Activated naive CD4-positive, alpha-beta T cell treated with anti-CD3 and anti-CD28 coated beads, Interleukin-2, amount 50 U/mL, for 24 hours (primary cell): ENCODE measurements around the gene MAPKAP1.
"Not testable (repeated sequence)": the region's sequence is repeated elsewhere in the genome, so short reads cannot be mapped to it uniquely, and the experiment has no call there.

Source experiments
- H3K27ac Mint-ChIP-seq: one replicate; pipeline ENCODE4 v1.8.0; 2021; ENCODE audit warnings: mild to moderate bottlenecking, mixed read lengths
- H3K27me3 Mint-ChIP-seq: one replicate; pipeline ENCODE4 v1.8.0; 2021; ENCODE audit warnings: mixed read lengths
- H3K36me3 Mint-ChIP-seq: one replicate; pipeline ENCODE4 v1.8.0; 2021; ENCODE audit warnings: mixed read lengths
- H3K4me1 Mint-ChIP-seq: one replicate; pipeline ENCODE4 v1.8.0; 2021; ENCODE audit warnings: mixed read lengths
- H3K4me3 Mint-ChIP-seq: one replicate; pipeline ENCODE4 v1.8.0; 2021; ENCODE audit warnings: mild to moderate bottlenecking, mixed read lengths
- H3K9me3 Mint-ChIP-seq: one replicate; pipeline ENCODE4 v1.8.0; 2021; ENCODE audit warnings: mixed read lengths

The MAPKAP1 gene

GRCh38 chr9:125694478-125694877, 12.5 kb downstream of the MAPKAP1 start:
- Mint-ChIP-seq H3K4me1 (peaks cover 50% of the 10 kb centered on the region), H3K27ac (no peak overlapping the region), H3K9me3 (no peaks in the 10 kb centered on the region), H3K27me3 (no peaks in the 10 kb centered on the region), H3K36me3 (peaks cover 12% of the 10 kb centered on the region), H3K4me3 (no peak overlapping the region)

GRCh38 chr9:125693492-125693891, 13.5 kb downstream of the MAPKAP1 start:
- Mint-ChIP-seq H3K4me1 (peaks cover 42% of the 10 kb centered on the region), H3K36me3 (peaks cover 12% of the 10 kb centered on the region)
- H3K27ac Mint-ChIP-seq, H3K9me3 Mint-ChIP-seq, H3K27me3 Mint-ChIP-seq, H3K4me3 Mint-ChIP-seq: not testable (repeated sequence)

GRCh38 chr9:125691869-125692268, 15.1 kb downstream of the MAPKAP1 start:
- H3K4me3 Mint-ChIP-seq, result no peak overlapping the region
- H3K9me3 Mint-ChIP-seq, result no peaks in the 10 kb centered on the region
- H3K36me3 Mint-ChIP-seq, result peaks cover 12% of the 10 kb centered on the region
- peaks cover 31% of the 10 kb centered on the region for H3K4me1 Mint-ChIP-seq
- no peak overlapping the region for H3K27ac Mint-ChIP-seq
- H3K27me3 Mint-ChIP-seq, result no peaks in the 10 kb centered on the region

- H3K4me3 Mint-ChIP-seq, result no peak overlapping the region
- H3K4me1 Mint-ChIP-seq, result peaks cover 25% of the 10 kb centered on the region
- no peaks in the 10 kb centered on the region for H3K9me3 Mint-ChIP-seq
- no peak overlapping the region for H3K27ac Mint-ChIP-seq
- H3K36me3 Mint-ChIP-seq, result peaks cover 9% of the 10 kb centered on the region
- no peaks in the 10 kb centered on the region for H3K27me3 Mint-ChIP-seq
These were observed 16.3 kb downstream of the MAPKAP1 start for GRCh38 chr9:125690679-125691078.

GRCh38 chr9:125687163-125687863, 19.7 kb downstream of the MAPKAP1 start:
- Mint-ChIP-seq H3K9me3 (no peaks in the 10 kb centered on the region), H3K4me1 (peaks cover 42% of the 10 kb centered on the region), H3K36me3 (peaks cover 23% of the 10 kb centered on the region), H3K4me3 (no peak overlapping the region), H3K27me3 (no peaks in the 10 kb centered on the region), H3K27ac (no peak overlapping the region)

GRCh38 chr9:125685167-125685566, 21.8 kb downstream of the MAPKAP1 start:
- Mint-ChIP-seq H3K9me3 (no peaks in the 10 kb centered on the region), H3K4me1 (peaks cover 34% of the 10 kb centered on the region), H3K27ac (no peak overlapping the region), H3K27me3 (no peaks in the 10 kb centered on the region), H3K36me3 (peaks cover 18% of the 10 kb centered on the region), H3K4me3 (no peak overlapping the region)

- Mint-ChIP-seq H3K4me3 (no peak overlapping the region), H3K36me3 (peaks cover 18% of the 10 kb centered on the region), H3K9me3 (no peaks in the 10 kb centered on the region), H3K4me1 (peaks cover 34% of the 10 kb centered on the region), H3K27ac (no peak overlapping the region), H3K27me3 (no peaks in the 10 kb centered on the region)
These were observed 23.5 kb downstream of the MAPKAP1 start for GRCh38 chr9:125683486-125683885.

GRCh38 chr9:125682340-125682739, 24.7 kb downstream of the MAPKAP1 start:
- Mint-ChIP-seq H3K36me3 (peaks cover 18% of the 10 kb centered on the region), H3K4me1 (peaks cover 34% of the 10 kb centered on the region), H3K9me3 (no peaks in the 10 kb centered on the region), H3K27me3 (no peaks in the 10 kb centered on the region), H3K4me3 (no peak overlapping the region), H3K27ac (no peak overlapping the region)

GRCh38 chr9:125681657-125682056, 25.4 kb downstream of the MAPKAP1 start:
- no peaks in the 10 kb centered on the region for H3K27me3 Mint-ChIP-seq
- H3K36me3 Mint-ChIP-seq, result peaks cover 17% of the 10 kb centered on the region
- H3K4me3 Mint-ChIP-seq, result no peak overlapping the region
- H3K4me1 Mint-ChIP-seq, result peaks cover 34% of the 10 kb centered on the region
- no peak overlapping the region for H3K27ac Mint-ChIP-seq
- H3K9me3 Mint-ChIP-seq, result no peaks in the 10 kb centered on the region

GRCh38 chr9:125681086-125681622, 25.9 kb downstream of the MAPKAP1 start:
- H3K4me1 Mint-ChIP-seq, result peaks cover 38% of the 10 kb centered on the region
- H3K4me3 Mint-ChIP-seq, result no peak overlapping the region
- H3K36me3 Mint-ChIP-seq, result peaks cover 18% of the 10 kb centered on the region
- H3K27me3 Mint-ChIP-seq, result no peaks in the 10 kb centered on the region
- no peak overlapping the region for H3K27ac Mint-ChIP-seq
- H3K9me3 Mint-ChIP-seq, result no peaks in the 10 kb centered on the region

GRCh38 chr9:125680445-125680844, 26.6 kb downstream of the MAPKAP1 start:
- Mint-ChIP-seq H3K4me1 (peaks cover 45% of the 10 kb centered on the region), H3K9me3 (no peaks in the 10 kb centered on the region)

GRCh38 chr9:125679597-125680189, 27.3 kb downstream of the MAPKAP1 start:
- peaks cover 12% of the 10 kb centered on the region for H3K36me3 Mint-ChIP-seq
- H3K27ac Mint-ChIP-seq, result no peak overlapping the region
- H3K4me1 Mint-ChIP-seq, result peaks cover 48% of the 10 kb centered on the region
- H3K9me3 Mint-ChIP-seq, result no peaks in the 10 kb centered on the region
- no peak overlapping the region for H3K4me3 Mint-ChIP-seq
- no peaks in the 10 kb centered on the region for H3K27me3 Mint-ChIP-seq

More at GRCh38 chr9:125680445-125680844, 26.6 kb downstream of the MAPKAP1 start:
- no peak overlapping the region for H3K4me3 Mint-ChIP-seq
- no peak overlapping the region for H3K27ac Mint-ChIP-seq
- no peaks in the 10 kb centered on the region for H3K27me3 Mint-ChIP-seq
- peaks cover 18% of the 10 kb centered on the region for H3K36me3 Mint-ChIP-seq

GRCh38 chr9:125674981-125675973, 31.7 kb downstream of the MAPKAP1 start:
- Mint-ChIP-seq H3K4me3 (no peak overlapping the region), H3K27ac (no peak overlapping the region), H3K9me3 (no peaks in the 10 kb centered on the region), H3K36me3 (peaks cover 6% of the 10 kb centered on the region), H3K4me1 (peaks cover 30% of the 10 kb centered on the region), H3K27me3 (no peaks in the 10 kb centered on the region)

GRCh38 chr9:125672876-125673275, 34.1 kb downstream of the MAPKAP1 start:
- Mint-ChIP-seq H3K9me3 (no peaks in the 10 kb centered on the region), H3K4me1 (peaks cover 26% of the 10 kb centered on the region), H3K27ac (no peak overlapping the region), H3K27me3 (no peaks in the 10 kb centered on the region), H3K36me3 (peaks cover 8% of the 10 kb centered on the region), H3K4me3 (no peak overlapping the region)

- peak overlapping the region; percentile 45 for H3K4me3 Mint-ChIP-seq
- H3K9me3 Mint-ChIP-seq, result no peaks in the 10 kb centered on the region
- H3K27me3 Mint-ChIP-seq, result no peaks in the 10 kb centered on the region
- H3K4me1 Mint-ChIP-seq, result peaks cover 24% of the 10 kb centered on the region
- peak overlapping the region; percentile 69 for H3K27ac Mint-ChIP-seq
- peaks cover 17% of the 10 kb centered on the region for H3K36me3 Mint-ChIP-seq
These were observed 43.9 kb downstream of the MAPKAP1 start for GRCh38 chr9:125663127-125663526.
